ENCODE results near the gene NPC2. TPM values are rescaled to one million over a fixed set of nuclear protein-coding genes. Genes with fewer than 3 reads are reported as not detected.

NPC2 gene
- total RNA-seq, 1 donor from 2014 or later: 177 TPM

DNA sequence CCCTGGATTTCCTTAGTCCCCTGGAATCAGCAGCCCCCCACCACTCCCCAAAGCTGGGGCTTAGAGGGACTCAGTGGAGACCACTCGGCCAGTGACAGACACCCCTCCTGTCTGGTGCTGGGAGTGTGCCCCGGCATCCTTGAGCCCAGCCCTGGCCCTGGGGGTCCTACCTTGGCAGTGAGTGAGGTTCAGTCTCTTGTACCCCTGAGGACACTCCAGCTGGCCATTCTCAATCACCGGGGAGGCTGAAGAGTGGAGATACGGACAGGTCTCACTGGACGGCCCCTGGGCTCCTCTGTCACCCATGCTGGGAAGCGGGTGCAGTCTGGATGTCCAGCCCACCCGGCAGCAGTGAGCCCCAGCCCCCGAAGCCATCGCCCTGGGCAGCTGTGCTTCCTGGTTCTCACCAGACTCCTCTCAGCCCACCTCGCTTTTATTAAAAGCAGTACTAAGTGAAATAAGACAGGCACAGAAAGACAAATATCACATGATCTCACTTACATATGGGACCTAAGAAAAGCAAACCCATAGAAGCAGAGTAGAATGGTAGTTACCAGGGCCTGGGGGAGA, 42.7 kb upstream of the NPC2 start:
- Mint-ChIP-seq H3K9me3 (ENCODE audit: low read depth) (no peaks in the 10 kb centered on the region), H3K4me3 (ENCODE audit: low read depth) (no peak overlapping the region), H3K27ac (no peak overlapping the region), H3K4me1 (ENCODE audit: low read depth) (no peaks in the 10 kb centered on the region), H3K27me3 (peaks cover 7% of the 10 kb centered on the region), H3K36me3 (ENCODE audit: insufficient read depth) (no peaks in the 10 kb centered on the region)
- TF ChIP-seq, protein P1, sequence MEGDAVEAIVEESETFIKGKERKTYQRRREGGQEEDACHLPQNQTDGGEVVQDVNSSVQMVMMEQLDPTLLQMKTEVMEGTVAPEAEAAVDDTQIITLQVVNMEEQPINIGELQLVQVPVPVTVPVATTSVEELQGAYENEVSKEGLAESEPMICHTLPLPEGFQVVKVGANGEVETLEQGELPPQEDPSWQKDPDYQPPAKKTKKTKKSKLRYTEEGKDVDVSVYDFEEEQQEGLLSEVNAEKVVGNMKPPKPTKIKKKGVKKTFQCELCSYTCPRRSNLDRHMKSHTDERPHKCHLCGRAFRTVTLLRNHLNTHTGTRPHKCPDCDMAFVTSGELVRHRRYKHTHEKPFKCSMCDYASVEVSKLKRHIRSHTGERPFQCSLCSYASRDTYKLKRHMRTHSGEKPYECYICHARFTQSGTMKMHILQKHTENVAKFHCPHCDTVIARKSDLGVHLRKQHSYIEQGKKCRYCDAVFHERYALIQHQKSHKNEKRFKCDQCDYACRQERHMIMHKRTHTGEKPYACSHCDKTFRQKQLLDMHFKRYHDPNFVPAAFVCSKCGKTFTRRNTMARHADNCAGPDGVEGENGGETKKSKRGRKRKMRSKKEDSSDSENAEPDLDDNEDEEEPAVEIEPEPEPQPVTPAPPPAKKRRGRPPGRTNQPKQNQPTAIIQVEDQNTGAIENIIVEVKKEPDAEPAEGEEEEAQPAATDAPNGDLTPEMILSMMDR (IDR thresholded peaks at IDR 0.05; ENCODE audit: unreplicated experiment): no peak
- DNase-seq (ENCODE audit: low spot score, unreplicated experiment): no peak

- H3K27me3 Mint-ChIP-seq: peaks cover 3% of the 10 kb centered on the region
- TF ChIP-seq, protein P1 (IDR thresholded peaks at IDR 0.05; ENCODE audit: unreplicated experiment): no peak
- H3K27ac Mint-ChIP-seq: peak overlapping the region; percentile 54
- DNase-seq (ENCODE audit: low spot score, unreplicated experiment): no peak
- no peaks in the 10 kb centered on the region for H3K36me3 Mint-ChIP-seq (ENCODE audit: insufficient read depth)
- H3K4me3 Mint-ChIP-seq (ENCODE audit: low read depth): no peak overlapping the region
- no peaks in the 10 kb centered on the region for H3K4me1 Mint-ChIP-seq (ENCODE audit: low read depth)
- no peaks in the 10 kb centered on the region for H3K9me3 Mint-ChIP-seq (ENCODE audit: low read depth)
These were observed 40.5 kb upstream of the NPC2 start for GRCh38 chr14:74533576-74533975.

DNA sequence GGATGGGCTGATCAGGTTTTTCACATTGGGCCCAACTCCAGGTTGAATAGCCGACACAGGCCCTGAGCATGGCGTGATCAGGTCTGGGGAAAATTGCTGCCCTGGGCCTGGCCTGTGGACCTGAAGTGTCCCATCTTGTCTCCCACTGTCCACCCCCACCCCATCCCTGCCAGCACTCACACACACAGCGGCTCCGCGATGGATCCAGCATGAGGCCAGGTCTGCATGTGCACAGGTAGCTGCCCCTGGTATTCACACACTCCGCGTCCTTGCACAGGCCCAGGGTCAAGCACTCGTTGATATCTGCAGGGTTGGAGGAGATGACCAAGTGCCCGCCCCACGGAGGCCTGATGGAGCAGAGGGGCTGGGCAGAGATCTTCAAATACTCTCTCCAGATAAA, 39.1 kb upstream of the NPC2 start:
- H3K36me3 Mint-ChIP-seq (ENCODE audit: insufficient read depth): no peaks in the 10 kb centered on the region
- H3K4me3 Mint-ChIP-seq (ENCODE audit: low read depth): no peak overlapping the region
- H3K27ac Mint-ChIP-seq: no peak overlapping the region
- H3K4me1 Mint-ChIP-seq (ENCODE audit: low read depth): no peaks in the 10 kb centered on the region
- H3K9me3 Mint-ChIP-seq (ENCODE audit: low read depth): no peaks in the 10 kb centered on the region
- TF ChIP-seq, protein P1 (IDR thresholded peaks at IDR 0.05; ENCODE audit: unreplicated experiment): no peak
- no peak for DNase-seq (ENCODE audit: low spot score, unreplicated experiment)
- H3K27me3 Mint-ChIP-seq: peaks cover 3% of the 10 kb centered on the region

DNA sequence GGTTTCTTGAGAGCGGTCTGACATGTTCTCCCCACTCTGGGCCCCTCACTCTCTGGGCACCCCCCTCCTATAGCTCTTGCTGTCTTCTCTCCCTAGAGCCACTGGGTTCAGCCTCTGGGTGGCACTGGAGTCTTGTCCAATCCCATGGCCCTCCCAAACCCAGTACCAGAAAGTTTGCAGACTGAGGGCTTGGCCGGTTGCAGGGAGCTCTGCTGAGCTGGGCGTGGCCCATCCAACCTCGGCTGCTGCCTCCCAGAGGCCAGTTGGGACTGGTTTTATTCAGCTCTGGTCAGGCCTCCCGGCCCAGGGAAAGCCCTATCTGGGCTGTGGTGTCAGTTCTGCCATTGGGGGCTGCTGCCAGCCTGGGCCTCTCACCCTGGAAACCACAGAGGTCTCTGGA, 38.4 kb upstream of the NPC2 start:
- no peak for DNase-seq (ENCODE audit: low spot score, unreplicated experiment)
- no peak overlapping the region for H3K27ac Mint-ChIP-seq
- H3K27me3 Mint-ChIP-seq: peaks cover 3% of the 10 kb centered on the region
- H3K36me3 Mint-ChIP-seq (ENCODE audit: insufficient read depth): no peaks in the 10 kb centered on the region
- no peak overlapping the region for H3K4me3 Mint-ChIP-seq (ENCODE audit: low read depth)
- TF ChIP-seq, protein P1 (IDR thresholded peaks at IDR 0.05; ENCODE audit: unreplicated experiment): no peak
- H3K9me3 Mint-ChIP-seq (ENCODE audit: low read depth): no peaks in the 10 kb centered on the region
- H3K4me1 Mint-ChIP-seq (ENCODE audit: low read depth): no peaks in the 10 kb centered on the region

DNA sequence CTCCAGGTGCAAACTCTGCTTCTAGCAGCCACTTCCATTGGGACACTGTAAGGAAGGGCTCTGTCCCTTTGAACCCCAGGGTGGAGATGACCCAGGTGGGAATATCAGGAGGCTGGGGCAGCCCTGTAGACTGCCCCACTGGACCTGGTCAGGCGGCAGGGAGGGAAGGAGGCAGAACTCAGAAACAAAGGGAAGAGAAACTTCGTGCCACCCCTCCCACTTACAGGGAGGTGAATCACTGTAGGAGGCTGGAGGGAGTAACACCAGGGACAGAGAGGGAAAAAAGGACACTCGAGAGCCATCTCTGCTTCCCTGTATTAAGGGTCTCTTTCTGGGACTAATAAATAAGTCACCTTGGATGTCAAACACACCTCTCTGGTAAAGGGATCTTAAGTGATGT, 37.9 kb upstream of the NPC2 start:
- DNase-seq (ENCODE audit: low spot score, unreplicated experiment): no peak
- H3K36me3 Mint-ChIP-seq (ENCODE audit: insufficient read depth): no peaks in the 10 kb centered on the region
- H3K27me3 Mint-ChIP-seq: peaks cover under 1% of the 10 kb centered on the region
- no peak overlapping the region for H3K4me3 Mint-ChIP-seq (ENCODE audit: low read depth)
- H3K4me1 Mint-ChIP-seq (ENCODE audit: low read depth): no peaks in the 10 kb centered on the region
- H3K27ac Mint-ChIP-seq: no peak overlapping the region
- no peaks in the 10 kb centered on the region for H3K9me3 Mint-ChIP-seq (ENCODE audit: low read depth)
- TF ChIP-seq, protein P1 (IDR thresholded peaks at IDR 0.05; ENCODE audit: unreplicated experiment): no peak
